ENCODE results near the gene FGD5. TPM values are rescaled to one million over a fixed set of nuclear protein-coding genes. Genes with fewer than 3 reads are reported as not detected.

The FGD5 gene
- total and polyA plus RNA-seq, 4 donors = 2.5 to 61.6 (median 20.0) TPM

DNA sequence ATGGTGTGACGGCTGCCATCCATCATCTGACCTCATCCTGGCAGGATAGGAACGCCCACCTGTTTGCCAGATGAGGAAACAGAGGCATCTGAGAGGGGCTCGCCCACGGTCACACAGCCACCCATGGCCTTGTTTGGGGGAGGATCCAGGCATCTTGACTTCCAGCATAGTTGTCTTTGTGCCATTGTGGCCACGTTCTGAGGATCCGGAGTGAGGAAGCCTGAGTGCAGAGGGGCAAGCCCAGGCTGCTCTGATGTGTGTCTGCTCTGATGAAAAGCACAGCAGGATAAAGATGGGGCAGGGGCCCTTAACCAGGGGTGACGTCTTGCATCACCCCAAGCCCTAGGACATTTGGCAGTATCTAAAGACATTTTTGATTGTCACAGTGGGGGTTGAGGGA, 58.7 kb downstream of the FGD5 start:
- ATAC-seq (ENCODE audit: low FRiP score) (peak; percentile 1), DNase-seq (no peak)
- Histone ChIP-seq H3K27me3 (ENCODE audit: control insufficient read depth in 1 of 2, insufficient read depth in 2 of 2, low read length in 1 of 2) (no peaks in the 10 kb centered on the region), H3K36me3 (ENCODE audit: control insufficient read depth in 1 of 2, insufficient read depth in 2 of 2, low read length in 1 of 2) (no peaks in the 10 kb centered on the region), H3K4me1 (ENCODE audit: control insufficient read depth in 1 of 2, insufficient read depth in 2 of 2, low read length in 2 of 2) (no peaks in the 10 kb centered on the region), H3K4me3 (ENCODE audit: low read length in 2 of 2) (no peak overlapping the region), H3K27ac (ENCODE audit: low read depth in 1 of 2, low read length in 2 of 2) (no peak overlapping the region), H3K9me3 (ENCODE audit: control insufficient read depth, low read length) (no peaks in the 10 kb centered on the region)
- intact Hi-C loops (cut with DNase I) = no loop called here
- WGBS, 2 donors = 38 to 50% methylated on average over 7 of the region's 7 CpGs

DNA sequence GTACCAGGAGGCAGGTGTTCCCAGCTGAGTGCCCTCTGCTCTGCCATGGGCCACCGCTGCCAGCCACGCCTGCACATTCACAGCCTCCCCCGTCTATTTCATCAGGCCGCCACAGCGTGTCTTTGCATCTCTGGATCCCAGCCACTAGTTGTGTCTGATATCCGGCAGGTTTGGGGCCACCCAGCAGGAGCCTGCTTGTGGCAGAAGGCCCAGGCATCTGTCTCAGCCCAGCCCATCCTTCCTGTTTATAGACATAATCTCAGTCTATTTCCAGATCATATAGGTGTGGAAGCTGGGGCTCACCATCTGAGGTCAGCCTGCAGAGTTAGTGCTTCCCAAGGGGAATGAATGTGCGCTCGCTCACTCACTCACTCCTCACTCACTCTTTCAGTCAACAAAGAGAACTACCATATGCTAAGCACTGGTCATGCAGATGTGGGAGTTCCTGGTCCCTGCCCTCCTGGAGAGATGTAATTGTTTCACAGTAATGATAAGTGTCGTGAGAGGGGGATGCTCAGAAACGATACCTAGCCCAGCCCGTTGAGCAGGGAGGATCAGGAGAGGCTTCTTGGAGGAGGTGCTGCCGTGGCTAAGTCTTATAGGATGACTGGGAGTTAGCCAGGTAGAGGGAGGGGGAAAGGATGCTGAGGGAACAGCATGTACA, 60.6 kb downstream of the FGD5 start:
- intact Hi-C loops (cut with DNase I) = no loop called here
- H3K4me3 ChIP-seq (ENCODE audit: low read length in 2 of 2) = no peak overlapping the region
- no peak overlapping the region for H3K27ac ChIP-seq (ENCODE audit: low read depth in 1 of 2, low read length in 2 of 2)
- DNase-seq (no peak), ATAC-seq (ENCODE audit: low FRiP score) (no peak)
- H3K36me3 ChIP-seq (ENCODE audit: control insufficient read depth in 1 of 2, insufficient read depth in 2 of 2, low read length in 1 of 2) = no peaks in the 10 kb centered on the region
- 84 to 86% methylated on average over 12 of the region's 12 CpGs for WGBS, 2 donors
- no peaks in the 10 kb centered on the region for H3K27me3 ChIP-seq (ENCODE audit: control insufficient read depth in 1 of 2, insufficient read depth in 2 of 2, low read length in 1 of 2)
- no peaks in the 10 kb centered on the region for H3K9me3 ChIP-seq (ENCODE audit: control insufficient read depth, low read length)
- no peaks in the 10 kb centered on the region for H3K4me1 ChIP-seq (ENCODE audit: control insufficient read depth in 1 of 2, insufficient read depth in 2 of 2, low read length in 2 of 2)

DNA sequence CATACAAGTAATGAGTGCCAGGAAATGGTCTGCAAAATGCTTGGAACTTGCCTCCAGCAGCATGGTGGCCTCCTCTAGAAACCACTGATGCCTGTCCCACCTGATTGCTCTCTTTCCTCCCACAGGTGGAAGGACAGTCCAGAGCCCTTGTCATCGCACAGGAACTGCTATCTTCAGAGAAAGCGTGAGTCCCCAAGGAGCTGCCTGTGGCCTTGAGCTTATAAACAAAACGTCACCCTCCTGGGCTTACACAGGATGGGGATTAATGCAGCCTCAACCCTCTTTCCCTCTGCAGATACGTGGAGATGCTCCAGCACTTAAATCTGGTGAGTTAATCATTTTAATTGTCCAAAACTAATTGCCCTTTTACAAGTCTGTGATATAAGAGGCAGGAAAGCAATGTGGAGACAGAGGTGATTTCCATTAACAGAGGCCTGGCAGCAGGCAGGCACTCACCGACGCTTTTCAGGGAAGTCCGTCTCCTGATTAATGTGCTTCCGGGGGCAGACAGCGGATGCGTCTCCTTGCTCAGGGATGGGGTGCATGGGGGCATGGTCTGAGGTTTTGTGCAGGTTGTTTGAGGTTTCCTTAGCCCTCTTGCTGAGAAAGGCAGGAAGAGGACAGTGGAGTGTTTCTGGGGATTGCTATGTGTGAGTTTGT, 61.8 kb downstream of the FGD5 start:
- intact Hi-C loops (cut with DNase I) = no loop called here
- WGBS, 2 donors = 90 to 92% methylated on average over 10 of the region's 10 CpGs
- no peaks in the 10 kb centered on the region for H3K36me3 ChIP-seq (ENCODE audit: control insufficient read depth in 1 of 2, insufficient read depth in 2 of 2, low read length in 1 of 2)
- DNase-seq (no peak), ATAC-seq (ENCODE audit: low FRiP score) (no peak)
- no peaks in the 10 kb centered on the region for H3K27me3 ChIP-seq (ENCODE audit: control insufficient read depth in 1 of 2, insufficient read depth in 2 of 2, low read length in 1 of 2)
- no peaks in the 10 kb centered on the region for H3K4me1 ChIP-seq (ENCODE audit: control insufficient read depth in 1 of 2, insufficient read depth in 2 of 2, low read length in 2 of 2)
- no peaks in the 10 kb centered on the region for H3K9me3 ChIP-seq (ENCODE audit: control insufficient read depth, low read length)
- no peak overlapping the region for H3K4me3 ChIP-seq (ENCODE audit: low read length in 2 of 2)
- no peak overlapping the region for H3K27ac ChIP-seq (ENCODE audit: low read depth in 1 of 2, low read length in 2 of 2)

DNA sequence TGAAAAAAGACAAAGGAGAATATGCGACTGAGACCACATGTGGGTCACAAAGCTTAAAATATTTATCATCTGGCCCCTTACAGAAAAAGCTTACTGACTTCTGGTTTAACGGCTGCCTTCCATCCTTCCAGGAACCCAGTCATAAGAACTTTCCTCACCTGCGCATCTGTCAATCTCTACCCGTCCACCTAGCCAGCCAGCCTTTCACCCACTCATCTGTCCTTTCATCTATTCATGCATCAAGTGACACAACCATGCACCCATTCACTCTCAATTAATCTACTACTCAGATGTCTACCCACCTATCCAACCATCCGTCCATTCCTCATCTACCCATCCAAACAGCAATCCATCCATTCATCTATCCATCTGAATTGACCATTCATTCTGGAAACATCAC, 64.5 kb downstream of the FGD5 start:
- Histone ChIP-seq H3K9me3 (ENCODE audit: control insufficient read depth, low read length) (no peaks in the 10 kb centered on the region), H3K4me3 (ENCODE audit: low read length in 2 of 2) (no peak overlapping the region), H3K27me3 (ENCODE audit: control insufficient read depth in 1 of 2, insufficient read depth in 2 of 2, low read length in 1 of 2) (no peaks in the 10 kb centered on the region), H3K4me1 (ENCODE audit: control insufficient read depth in 1 of 2, insufficient read depth in 2 of 2, low read length in 2 of 2) (no peaks in the 10 kb centered on the region), H3K36me3 (ENCODE audit: control insufficient read depth in 1 of 2, insufficient read depth in 2 of 2, low read length in 1 of 2) (no peaks in the 10 kb centered on the region), H3K27ac (ENCODE audit: low read depth in 1 of 2, low read length in 2 of 2) (no peak overlapping the region)
- 95% methylated on average over 5 of the region's 5 CpGs for WGBS, 2 donors
- ATAC-seq (ENCODE audit: low FRiP score) (no peak), DNase-seq (no peak)
- intact Hi-C loops (cut with DNase I) = no loop called here

DNA sequence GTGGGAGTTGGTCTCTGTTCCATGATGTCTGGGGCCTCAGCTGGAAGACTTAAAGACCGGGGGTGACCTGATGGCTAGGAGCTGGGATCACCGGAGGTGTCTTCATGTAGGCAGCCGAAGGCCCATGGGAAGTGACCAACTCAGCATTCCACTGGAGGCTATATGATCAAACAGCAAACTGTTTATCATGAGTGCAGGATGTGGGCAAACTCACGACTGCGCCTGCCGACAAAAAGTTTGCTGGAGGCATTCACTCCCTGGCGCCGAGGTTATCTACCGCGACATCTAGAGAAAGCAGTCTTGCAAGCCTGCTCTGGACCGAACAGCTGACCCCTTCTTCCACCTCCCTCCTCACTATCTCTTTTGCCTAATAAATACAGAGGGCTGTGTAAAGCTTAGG, 65.9 kb downstream of the FGD5 start:
- DNase-seq (no peak), ATAC-seq (ENCODE audit: low FRiP score) (no peak)
- Histone ChIP-seq H3K9me3 (ENCODE audit: control insufficient read depth, low read length) (no peaks in the 10 kb centered on the region), H3K36me3 (ENCODE audit: control insufficient read depth in 1 of 2, insufficient read depth in 2 of 2, low read length in 1 of 2) (no peaks in the 10 kb centered on the region), H3K4me1 (ENCODE audit: control insufficient read depth in 1 of 2, insufficient read depth in 2 of 2, low read length in 2 of 2) (no peaks in the 10 kb centered on the region), H3K27ac (ENCODE audit: low read depth in 1 of 2, low read length in 2 of 2) (no peak overlapping the region), H3K27me3 (ENCODE audit: control insufficient read depth in 1 of 2, insufficient read depth in 2 of 2, low read length in 1 of 2) (no peaks in the 10 kb centered on the region), H3K4me3 (ENCODE audit: low read length in 2 of 2) (no peak overlapping the region)
- 87 to 97% methylated on average over 11 of the region's 11 CpGs for WGBS, 2 donors
- intact Hi-C loops (cut with DNase I) = no loop called here

- Histone ChIP-seq H3K36me3 (ENCODE audit: control insufficient read depth in 1 of 2, insufficient read depth in 2 of 2, low read length in 1 of 2) (no peaks in the 10 kb centered on the region), H3K4me3 (ENCODE audit: low read length in 2 of 2) (no peak overlapping the region), H3K27me3 (ENCODE audit: control insufficient read depth in 1 of 2, insufficient read depth in 2 of 2, low read length in 1 of 2) (no peaks in the 10 kb centered on the region), H3K27ac (ENCODE audit: low read depth in 1 of 2, low read length in 2 of 2) (no peak overlapping the region), H3K4me1 (ENCODE audit: control insufficient read depth in 1 of 2, insufficient read depth in 2 of 2, low read length in 2 of 2) (no peaks in the 10 kb centered on the region), H3K9me3 (ENCODE audit: control insufficient read depth, low read length) (no peaks in the 10 kb centered on the region)
- ATAC-seq (ENCODE audit: low FRiP score) (no peak), DNase-seq (no peak)
- 88 to 90% methylated on average over 13 of the region's 13 CpGs for WGBS, 2 donors
- intact Hi-C loops (cut with DNase I) = no loop called here
Observed at GRCh38 chr3:14885307-14885706, 66.5 kb downstream of the FGD5 start.

- ATAC-seq (ENCODE audit: low FRiP score) (no peak), DNase-seq (no peak)
- no peaks in the 10 kb centered on the region for H3K4me1 ChIP-seq (ENCODE audit: control insufficient read depth in 1 of 2, insufficient read depth in 2 of 2, low read length in 2 of 2)
- H3K9me3 ChIP-seq (ENCODE audit: control insufficient read depth, low read length) = no peaks in the 10 kb centered on the region
- no peaks in the 10 kb centered on the region for H3K27me3 ChIP-seq (ENCODE audit: control insufficient read depth in 1 of 2, insufficient read depth in 2 of 2, low read length in 1 of 2)
- no peak overlapping the region for H3K27ac ChIP-seq (ENCODE audit: low read depth in 1 of 2, low read length in 2 of 2)
- no peak overlapping the region for H3K4me3 ChIP-seq (ENCODE audit: low read length in 2 of 2)
- intact Hi-C loops (cut with DNase I) = no loop called here
- 92 to 97% methylated on average over 3 of the region's 3 CpGs for WGBS, 2 donors
- no peaks in the 10 kb centered on the region for H3K36me3 ChIP-seq (ENCODE audit: control insufficient read depth in 1 of 2, insufficient read depth in 2 of 2, low read length in 1 of 2)
Observed at GRCh38 chr3:14886101-14886500, 67.3 kb downstream of the FGD5 start.

DNA sequence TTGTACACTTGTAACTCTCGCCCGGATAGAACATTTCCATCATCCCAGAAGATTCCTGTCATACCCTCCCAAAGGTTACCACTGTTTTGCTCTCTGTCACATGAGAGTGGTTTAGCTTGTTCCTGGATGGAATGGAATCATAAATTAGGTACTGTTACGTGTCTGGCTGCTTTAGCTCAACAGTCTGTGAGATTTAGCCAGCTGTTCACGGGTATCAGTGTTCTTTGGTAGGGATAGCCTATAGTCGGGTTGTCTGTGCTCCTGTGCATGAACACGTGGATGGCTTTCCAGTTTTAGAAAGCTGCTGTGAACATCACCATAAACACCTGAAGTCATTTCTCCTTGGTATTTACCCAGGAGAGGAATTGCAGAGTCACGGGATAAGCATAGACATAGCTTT, 70.4 kb downstream of the FGD5 start:
- no peaks in the 10 kb centered on the region for H3K4me1 ChIP-seq (ENCODE audit: control insufficient read depth in 1 of 2, insufficient read depth in 2 of 2, low read length in 2 of 2)
- no peaks in the 10 kb centered on the region for H3K36me3 ChIP-seq (ENCODE audit: control insufficient read depth in 1 of 2, insufficient read depth in 2 of 2, low read length in 1 of 2)
- no peak overlapping the region for H3K27ac ChIP-seq (ENCODE audit: low read depth in 1 of 2, low read length in 2 of 2)
- no peaks in the 10 kb centered on the region for H3K9me3 ChIP-seq (ENCODE audit: control insufficient read depth, low read length)
- ATAC-seq (ENCODE audit: low FRiP score) = no peak
- no peaks in the 10 kb centered on the region for H3K27me3 ChIP-seq (ENCODE audit: control insufficient read depth in 1 of 2, insufficient read depth in 2 of 2, low read length in 1 of 2)
- no peak overlapping the region for H3K4me3 ChIP-seq (ENCODE audit: low read length in 2 of 2)
- intact Hi-C loops (cut with DNase I) = no loop called here
- 63 to 70% methylated on average over 7 of the region's 7 CpGs for WGBS, 2 donors
- DNase-seq = no peak

DNA sequence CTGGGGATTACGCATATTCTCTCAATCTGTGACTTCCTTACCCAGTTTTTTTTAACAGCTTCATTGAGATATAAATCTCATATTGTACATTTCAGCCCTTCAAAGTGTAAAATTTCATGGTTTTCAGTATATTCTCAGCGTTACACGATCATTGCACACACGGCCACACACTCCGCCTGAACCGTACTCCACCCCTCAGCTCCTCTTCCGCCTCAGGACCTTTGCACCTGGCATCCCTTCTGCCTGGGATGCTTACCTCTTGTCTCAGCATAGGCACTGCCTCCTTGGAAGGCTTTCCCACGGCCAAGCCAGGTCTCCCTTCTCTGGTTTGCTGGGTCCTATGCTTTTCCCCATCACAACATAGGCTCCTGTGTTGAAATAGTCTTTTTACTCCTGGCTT, 71.2 kb downstream of the FGD5 start:
- intact Hi-C loops (cut with DNase I) = no loop called here

More for the DNA sequence above, 71.2 kb downstream of the FGD5 start:
- no peak overlapping the region for H3K27ac ChIP-seq (ENCODE audit: low read depth in 1 of 2, low read length in 2 of 2)
- H3K36me3 ChIP-seq (ENCODE audit: control insufficient read depth in 1 of 2, insufficient read depth in 2 of 2, low read length in 1 of 2) = no peaks in the 10 kb centered on the region
- H3K4me3 ChIP-seq (ENCODE audit: low read length in 2 of 2) = no peak overlapping the region
- 89 to 95% methylated on average over 8 of the region's 8 CpGs for WGBS, 2 donors
- no peaks in the 10 kb centered on the region for H3K27me3 ChIP-seq (ENCODE audit: control insufficient read depth in 1 of 2, insufficient read depth in 2 of 2, low read length in 1 of 2)
- no peaks in the 10 kb centered on the region for H3K4me1 ChIP-seq (ENCODE audit: control insufficient read depth in 1 of 2, insufficient read depth in 2 of 2, low read length in 2 of 2)
- no peaks in the 10 kb centered on the region for H3K9me3 ChIP-seq (ENCODE audit: control insufficient read depth, low read length)
- DNase-seq (no peak), ATAC-seq (ENCODE audit: low FRiP score) (no peak)

All from aorta (tissue), 5 donors.